Tibial artery (tissue), 4 donors: Measurements from ENCODE around the gene PDE9A.
"Not testable (repeated sequence)": the region's sequence is repeated elsewhere in the genome, so short reads cannot be mapped to it uniquely, and the experiment has no call there.

Experiments used
- DNase-seq, 2 donors: peaks; one replicate each; pipeline ENCODE4 v3.0.0-alpha.2; 2019
- H3K27ac ChIP-seq, 2 donors: fragments of 200-600 bp; sonication (generic) in 1 of 2; 1 replicate in 1 of 2; 2 replicates in 1 of 2; pipeline ENCODE4 v1.5.1; 2018 to 2019; ENCODE audit warnings: mild to moderate bottlenecking in 1 of 2
- H3K27me3 ChIP-seq, 2 donors: fragments of 200-600 bp; sonication (generic) in 1 of 2; one replicate each; pipeline versions ENCODE4 v1.5.1 to v1.6.0; 2016 to 2019
- H3K36me3 ChIP-seq, 3 donors: fragments of 200-600 bp; sonication (generic) in 2 of 3; one replicate each; pipeline ENCODE4 v1.5.1; 2016 to 2019; ENCODE audit warnings: mild to moderate bottlenecking in 2 of 3
- H3K4me1 ChIP-seq, 4 donors: fragments of 200-600 bp; sonication (generic) in 2 of 4; 1 replicate in 3 of 4; 2 replicates in 1 of 4; pipeline ENCODE4 v1.5.1; 2016 to 2019
- H3K4me3 ChIP-seq, 2 donors: fragments of 200-600 bp; sonication (generic) in 1 of 2; 1 replicate in 1 of 2; 2 replicates in 1 of 2; pipeline ENCODE4 v1.5.1; 2018 to 2019; ENCODE audit warnings: mild to moderate bottlenecking in 2 of 2
- H3K9me3 ChIP-seq, 3 donors: fragments of 200-600 bp; sonication (generic) in 1 of 3; one replicate each; pipeline ENCODE4 v1.5.1; 2016 to 2019
- CTCF ChIP-seq, 2 experiments: fragments of 200-600 bp in 1 of 2; fragments of 450-650 bp in 1 of 2; IDR thresholded peaks; one replicate each; pipeline ENCODE4 v1.5.1; 2017 to 2019; ENCODE audit warnings: antibody characterized with exemption in 2 of 2, mild to moderate bottlenecking in 1 of 2, moderate library complexity in 1 of 2
- intact Hi-C: fragments of 100-400 bp; cut with DNase I; formaldehyde crosslinking; loops from one replicate; pipeline ENCODE4 v1.15.0; 2023; ENCODE audit warnings: low total_unique reads

The PDE9A gene

GRCh38 chr21:42797522-42797921, 144.1 kb downstream of the PDE9A start:
- Histone ChIP-seq H3K27ac (no peak overlapping the region), H3K4me1 (no peaks in the 10 kb centered on the region), H3K27me3 (peaks cover 0 to 22% of the 10 kb centered on the region in 2 donors), H3K9me3 (no peaks in the 10 kb centered on the region), H3K36me3 (no peaks in the 10 kb centered on the region), H3K4me3 (no peak overlapping the region)
- no peak for DNase-seq
- no peak for TF ChIP-seq CTCF (IDR thresholded peaks at IDR 0.05)
- intact Hi-C loops: no loop called here

- no peaks in the 10 kb centered on the region for H3K36me3 ChIP-seq
- intact Hi-C loops: no loop called here
- TF ChIP-seq CTCF (IDR thresholded peaks at IDR 0.05): no peak
Measured at GRCh38 chr21:42798106-42798505, 144.7 kb downstream of the PDE9A start.

GRCh38 chr21:42799516-42799915, 146.1 kb downstream of the PDE9A start:
- H3K4me3 ChIP-seq: no peak overlapping the region
- no peaks in the 10 kb centered on the region for H3K36me3 ChIP-seq
- peaks cover 0 to 9% of the 10 kb centered on the region in 2 donors for H3K27me3 ChIP-seq
- intact Hi-C loops: no loop called here
- H3K27ac ChIP-seq: no peak overlapping the region
- no peak for TF ChIP-seq CTCF (IDR thresholded peaks at IDR 0.05)
- H3K4me1 ChIP-seq: no peaks in the 10 kb centered on the region
- DNase-seq: no peak
- H3K9me3 ChIP-seq: no peaks in the 10 kb centered on the region

More at GRCh38 chr21:42798106-42798505, 144.7 kb downstream of the PDE9A start:
- H3K27ac ChIP-seq: no peak overlapping the region
- H3K27me3 ChIP-seq: peaks cover 0 to 21% of the 10 kb centered on the region in 2 donors
- no peak for DNase-seq
- H3K4me3 ChIP-seq: no peak overlapping the region
- H3K4me1 ChIP-seq: no peaks in the 10 kb centered on the region
- H3K9me3 ChIP-seq: no peaks in the 10 kb centered on the region

GRCh38 chr21:42799948-42800347, 146.5 kb downstream of the PDE9A start:
- H3K9me3 ChIP-seq: no peaks in the 10 kb centered on the region
- DNase-seq: no peak
- H3K36me3 ChIP-seq: no peaks in the 10 kb centered on the region
- TF ChIP-seq CTCF (IDR thresholded peaks at IDR 0.05): no peak
- no peak overlapping the region for H3K4me3 ChIP-seq
- H3K27ac ChIP-seq: no peak overlapping the region
- H3K4me1 ChIP-seq: no peaks in the 10 kb centered on the region
- peaks cover 0 to 5% of the 10 kb centered on the region in 2 donors for H3K27me3 ChIP-seq
- intact Hi-C loops: no loop called here

GRCh38 chr21:42801616-42802015, 148.2 kb downstream of the PDE9A start:
- intact Hi-C loops, H3K9me3 ChIP-seq, H3K4me3 ChIP-seq, DNase-seq, H3K27ac ChIP-seq, H3K27me3 ChIP-seq, H3K36me3 ChIP-seq, H3K4me1 ChIP-seq: not testable (repeated sequence)

GRCh38 chr21:42806509-42807140, 153.2 kb downstream of the PDE9A start:
- TF ChIP-seq CTCF (IDR thresholded peaks at IDR 0.05): no peak
- Histone ChIP-seq H3K36me3 (no peaks in the 10 kb centered on the region), H3K4me1 (no peaks in the 10 kb centered on the region), H3K27me3 (peaks cover 0 to 32% of the 10 kb centered on the region in 2 donors), H3K4me3 (no peak overlapping the region), H3K9me3 (no peaks in the 10 kb centered on the region), H3K27ac (no peak overlapping the region)
- intact Hi-C loops: no loop called here
- no peak for DNase-seq

- H3K27me3 ChIP-seq: peaks cover 0 to 33% of the 10 kb centered on the region in 2 donors
- H3K36me3 ChIP-seq, intact Hi-C loops, DNase-seq, H3K4me1 ChIP-seq, H3K27ac ChIP-seq, H3K9me3 ChIP-seq, H3K4me3 ChIP-seq: not testable (repeated sequence)
Measured at GRCh38 chr21:42807293-42807895, 154.0 kb downstream of the PDE9A start.
